GM19351 (cell line): Measurements from ENCODE around the gene CHMP4B.

Experiments used
- ATAC-seq: cut with Tn5 transposase; IDR thresholded peaks from one replicate; pipeline ENCODE4 v1.9.1; 2021; ENCODE audit warnings: mild to moderate bottlenecking, moderate library complexity; ENCODE audit not compliant: unreplicated experiment

The CHMP4B gene

DNA sequence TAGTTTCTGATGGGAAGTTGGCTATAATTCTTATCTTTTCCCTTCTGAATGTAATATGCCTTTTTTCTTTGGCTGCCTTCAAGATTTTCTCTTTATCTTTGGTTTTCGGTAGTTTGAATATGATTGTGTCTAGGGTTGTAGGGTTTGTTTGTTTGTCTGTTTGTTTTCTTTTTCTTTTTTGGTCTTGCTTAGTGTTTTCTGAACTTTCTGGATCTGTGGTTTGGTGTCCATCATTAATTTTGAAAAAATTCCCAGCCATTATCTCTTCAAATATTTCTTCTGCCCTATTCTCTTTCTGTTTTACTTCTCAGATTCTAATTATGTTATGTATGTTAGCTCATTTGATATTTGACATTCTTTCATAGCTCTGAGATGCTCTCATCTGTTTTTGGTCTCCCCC, 79.4 kb downstream of the CHMP4B start:
- ATAC-seq, result no peak

DNA sequence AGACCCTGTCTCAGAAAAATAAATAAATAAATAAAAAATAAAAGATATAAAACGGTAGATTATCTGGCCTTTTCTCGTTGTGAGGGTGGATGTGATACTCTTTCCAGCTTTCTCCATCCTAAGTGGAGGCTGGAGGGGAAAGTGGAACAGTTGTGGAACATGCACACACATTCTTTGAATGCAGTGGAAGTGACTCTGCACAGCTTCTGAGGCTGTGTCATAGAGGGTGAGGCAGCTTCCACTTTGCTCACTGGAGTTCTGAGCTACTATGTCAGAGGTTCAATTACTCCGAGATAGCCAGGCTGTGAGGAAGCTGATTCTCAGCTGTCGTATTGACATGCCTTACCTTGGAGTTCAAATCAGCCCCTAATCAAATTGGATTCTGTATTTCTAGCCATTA, 82.2 kb downstream of the CHMP4B start:
- no peak for ATAC-seq

DNA sequence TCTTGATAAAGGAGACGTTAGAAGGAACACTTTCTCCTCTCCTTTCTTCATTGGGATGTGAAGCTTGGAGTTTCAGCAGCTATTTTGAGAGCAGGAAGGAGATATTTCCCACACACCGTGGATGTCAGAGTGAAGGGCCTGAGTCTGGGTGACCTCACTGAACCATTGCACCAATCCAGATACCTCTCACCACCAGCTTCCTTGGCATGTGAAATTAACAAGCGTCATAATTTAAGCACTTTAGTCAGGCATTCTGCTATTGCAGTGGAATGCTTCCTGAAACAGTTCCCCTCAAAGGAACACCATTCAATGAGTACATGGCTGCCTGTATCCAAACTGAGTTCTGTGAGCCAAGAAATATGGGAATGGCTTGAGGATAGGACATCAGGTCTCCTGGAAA, 83.7 kb downstream of the CHMP4B start:
- ATAC-seq, result no peak

DNA sequence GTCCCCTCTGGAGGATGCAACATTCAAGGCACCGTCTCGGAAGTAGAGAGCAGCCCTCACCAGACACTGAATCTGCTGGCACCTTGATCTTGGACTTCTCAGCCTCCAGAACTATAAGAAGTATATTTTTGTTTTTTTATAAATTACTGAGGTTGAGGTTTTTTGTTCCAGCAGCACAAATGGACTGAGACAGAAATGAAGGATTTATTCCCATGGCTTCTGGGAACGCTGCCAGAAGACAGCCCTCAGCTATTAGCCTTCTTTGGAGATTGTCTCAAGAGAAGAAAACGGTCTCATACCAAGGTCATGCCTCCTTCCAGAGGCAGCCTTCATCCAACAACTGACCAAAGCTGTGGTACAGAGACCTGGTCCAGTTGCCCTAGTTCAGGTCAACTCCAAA, 85.4 kb downstream of the CHMP4B start:
- no peak for ATAC-seq

DNA sequence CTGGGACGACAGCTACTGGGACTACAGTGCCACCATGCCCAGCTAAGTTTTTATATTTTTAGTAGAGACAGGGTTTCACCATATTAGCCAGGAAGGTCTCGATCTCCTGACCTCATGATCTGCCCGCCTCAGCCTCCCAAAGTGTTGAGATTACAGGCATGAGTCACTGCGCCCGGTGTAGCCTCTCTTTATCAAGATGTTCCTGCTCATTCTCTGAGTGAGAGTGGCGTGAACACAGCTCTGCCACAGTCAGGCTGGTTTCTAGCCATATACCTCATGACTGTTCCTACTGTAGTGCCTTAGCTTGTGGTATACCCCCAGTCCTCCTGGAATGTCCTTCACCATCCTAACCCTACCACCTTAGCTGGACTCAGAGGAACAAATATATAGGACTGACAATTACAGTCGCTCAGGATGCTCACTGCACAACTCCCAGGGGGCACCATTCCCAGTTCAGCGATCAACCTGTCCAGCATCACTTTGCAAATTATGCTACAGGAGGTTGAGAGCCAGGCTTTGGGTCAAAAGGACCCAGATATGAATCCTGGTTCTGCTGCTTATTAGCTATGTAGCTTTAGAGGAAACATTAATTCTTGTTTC, 86.3 kb downstream of the CHMP4B start:
- ATAC-seq, result no peak

- ATAC-seq, result no peak
Observed at GRCh38 chr20:33899106-33899505, 88.0 kb downstream of the CHMP4B start.

DNA sequence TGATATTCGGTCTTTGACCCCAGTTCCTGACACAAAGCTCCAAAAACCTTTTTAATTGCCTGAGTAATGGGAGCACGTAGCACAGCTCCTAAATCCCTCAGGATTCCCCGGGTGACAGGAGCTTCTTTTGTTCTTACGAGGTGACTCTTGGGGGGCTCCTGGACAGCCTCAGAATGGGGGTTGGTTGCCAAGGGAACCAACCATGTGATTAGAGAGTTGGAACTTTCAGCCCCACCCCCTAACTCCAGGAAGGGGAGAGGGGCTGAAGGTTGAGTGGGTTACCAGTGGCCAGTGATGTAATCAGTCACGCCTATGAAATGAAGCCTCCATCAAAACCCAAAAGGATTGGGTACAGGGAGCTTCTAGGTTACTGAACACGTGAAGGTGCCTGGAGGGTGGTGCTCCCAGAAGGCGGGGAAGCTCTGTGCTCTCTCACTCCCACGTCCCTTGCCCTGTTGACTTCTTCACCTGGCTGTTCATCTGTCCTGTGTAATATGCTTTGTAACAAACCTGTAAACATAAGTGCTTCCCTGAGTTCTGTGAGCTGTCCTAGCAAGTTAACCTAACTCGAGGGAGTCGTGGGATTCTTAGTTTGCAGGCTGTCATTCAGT, 89.5 kb downstream of the CHMP4B start:
- no peak for ATAC-seq

GRCh38 chr20:33901132-33901523, 90.0 kb downstream of the CHMP4B start:
- ATAC-seq, result no peak

DNA sequence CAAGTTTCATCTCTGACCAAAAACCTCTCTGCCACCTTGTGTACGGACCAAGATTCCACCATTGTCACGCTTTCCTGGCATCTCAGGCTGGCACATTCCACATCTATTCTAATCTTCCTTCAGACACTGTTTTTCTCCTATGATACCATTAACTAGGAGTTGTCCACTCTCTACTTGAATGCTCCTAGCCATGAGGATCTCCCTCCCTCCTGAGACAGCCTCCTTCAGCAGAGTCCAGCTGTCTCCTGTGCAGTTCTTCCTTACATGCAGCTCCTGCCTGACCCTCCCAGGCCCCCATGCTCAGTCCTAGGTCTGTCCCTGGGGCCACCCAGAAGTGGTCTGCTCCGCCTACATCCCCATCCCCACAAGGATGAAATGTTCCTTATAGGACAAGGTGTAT, 90.9 kb downstream of the CHMP4B start:
- ATAC-seq, result no peak
